T-cell (primary cell): ENCODE results near the gene RALBP1. TPM values are rescaled to one million over a fixed set of nuclear protein-coding genes. Genes with fewer than 3 reads are reported as not detected.

Experiments
- ATAC-seq, 4 experiments: fragments of 200-7000 bp in 3 of 4; fragments of 150-1000 bp in 1 of 4; cut with Tn5 transposase; replicated peaks in 1 of 4; 1 replicate in 3 of 4; 2 replicates in 1 of 4; pipeline ENCODE4 v1.10.0; 2021; ENCODE audit warnings: moderate library complexity in 3 of 4, mild to moderate bottlenecking in 2 of 4, moderate number of reproducible peaks in 1 of 4
- CTCF ChIA-PET, 2 donors: fragments of 300-600 bp; sonication (Branson Sonifier 250); formaldehyde crosslinking; loops; one replicate each; lab custom pipeline; 2022; ENCODE audit warnings: antibody characterized with exemption in 2 of 2; lab: Charles Lee
- POLR2A ChIA-PET, 2 donors: fragments of 300-600 bp; sonication (Branson Sonifier 250); formaldehyde crosslinking; loops; one replicate each; lab custom pipeline; 2022; ENCODE audit warnings: antibody characterized with exemption in 2 of 2; lab: Charles Lee
- DNase-seq, 35 experiments: peaks; one replicate each; pipeline versions ENCODE4 v3.0.0 to v3.0.0-alpha.2; 2013 to 2023
- H3K27ac ChIP-seq: one replicate; pipeline ENCODE4 v1.5.1; 2013; ENCODE audit warnings: low read length
- H3K27me3 ChIP-seq, 2 experiments: replicated peaks in 1 of 2; 1 replicate in 1 of 2; 2 replicates in 1 of 2; pipeline versions ENCODE4 v1.6.1 to v1.7.0; 2013; ENCODE audit warnings: low read length in 1 of 2, mixed read lengths in 1 of 2; ENCODE audit not compliant: control insufficient read depth in 2 of 2, insufficient read depth in 2 of 2; ENCODE audit errors: extremely low read depth in 1 of 2
- H3K36me3 ChIP-seq, 2 donors: 1 replicate in 1 of 2; 2 replicates in 1 of 2; pipeline versions ENCODE4 v1.6.1 to v1.7.0; 2013; ENCODE audit warnings: low read length in 1 of 2; ENCODE audit not compliant: control insufficient read depth in 2 of 2, insufficient read depth in 1 of 2; ENCODE audit errors: extremely low read depth in 1 of 2
- H3K4me1 ChIP-seq, 2 experiments: 1 replicate in 1 of 2; 2 replicates in 1 of 2; pipeline versions ENCODE4 v1.6.1 to v1.7.0; 2013; ENCODE audit warnings: low read length in 2 of 2, mixed read lengths in 1 of 2; ENCODE audit not compliant: insufficient read depth in 2 of 2, control insufficient read depth in 1 of 2; ENCODE audit errors: extremely low read depth in 1 of 2
- H3K4me3 ChIP-seq, 2 donors: 1 replicate in 1 of 2; 2 replicates in 1 of 2; pipeline versions ENCODE4 v1.5.1 to v1.7.0; 2013; ENCODE audit warnings: mild to moderate bottlenecking in 2 of 2, low read length in 1 of 2, moderate library complexity in 1 of 2; ENCODE audit not compliant: control insufficient read depth in 1 of 2; ENCODE audit errors: extremely low read depth in 1 of 2
- H3K9me3 ChIP-seq: 2 replicates; pipeline ENCODE4 v1.7.0; 2013
- H3K27ac Mint-ChIP-seq, 2 donors: one replicate each; pipeline ENCODE4 v1.8.0; 2020 to 2021; ENCODE audit warnings: mild to moderate bottlenecking in 2 of 2, mixed read lengths in 2 of 2
- H3K27me3 Mint-ChIP-seq, 2 donors: one replicate each; pipeline ENCODE4 v1.8.0; 2021 to 2022; ENCODE audit warnings: mixed read lengths in 2 of 2
- H3K36me3 Mint-ChIP-seq: one replicate; pipeline ENCODE4 v1.8.0; 2021; ENCODE audit warnings: mixed read lengths
- H3K4me1 Mint-ChIP-seq, 3 donors: one replicate each; pipeline ENCODE4 v1.8.0; 2020 to 2022; ENCODE audit warnings: mixed read lengths in 3 of 3, mild to moderate bottlenecking in 1 of 3
- H3K4me3 Mint-ChIP-seq, 3 donors: one replicate each; pipeline ENCODE4 v1.8.0; 2020 to 2022; ENCODE audit warnings: mild to moderate bottlenecking in 3 of 3, mixed read lengths in 3 of 3, moderate library complexity in 3 of 3
- H3K9me3 Mint-ChIP-seq, 3 donors: one replicate each; pipeline ENCODE4 v1.8.0; 2020 to 2022; ENCODE audit warnings: mixed read lengths in 3 of 3
- WGBS: methylation state at CpG from one replicate; pipeline ENCODE4 v1.1.5; 2013; ENCODE audit warnings: missing lambda C conversion rate; ENCODE audit not compliant: insufficient coverage; 5-methylcytosine and 5-hydroxymethylcytosine counted together
- total RNA-seq, 35 experiments: library from RNA in 6 of 35; stranded (reverse) in 6 of 35; fragments of 120-200 nt in 1 of 35; gene quantifications; one replicate each; pipeline versions ENCODE4 v1.2.1 to v1.2.4 and lab custom pipeline; 2013 to 2026

The RALBP1 gene
- total RNA-seq, 5 donors from 2014 or later (not counting 1 experiment from before 2014, with no cell fraction given), result 21.6 to 42.7 (median 41.5) TPM

GRCh38 chr18:9466846-9467245, 8.5 kb upstream of the RALBP1 start:
- Mint-ChIP-seq H3K27me3 (peaks cover 0 to 3% of the 10 kb centered on the region in 2 donors), H3K4me1 (no peaks in the 10 kb centered on the region), H3K27ac (no peak overlapping the region), H3K4me3 (no peak overlapping the region), H3K36me3 (no peaks in the 10 kb centered on the region), H3K9me3 (peaks cover 11 to 24% (median 14%) of the 10 kb centered on the region in 3 donors)
- POLR2A ChIA-PET, result no interaction called here
- DNase-seq, result no peak
- WGBS, result no CpG with 5 or more reads among the region's 1 CpG
- Histone ChIP-seq H3K27me3 (no peaks in the 10 kb centered on the region), H3K36me3 (no peaks in the 10 kb centered on the region), H3K9me3 (peaks cover 2% of the 10 kb centered on the region), H3K4me1 (no peaks in the 10 kb centered on the region), H3K27ac (no peak overlapping the region), H3K4me3 (no peak overlapping the region)
- CTCF ChIA-PET, result no interaction called here
- ATAC-seq, result no peak

- 20% methylated on average over 1 of the region's 3 CpGs for WGBS
Observed at GRCh38 chr18:9468998-9469397, 6.3 kb upstream of the RALBP1 start.

GRCh38 chr18:9469685-9470084, 5.6 kb upstream of the RALBP1 start:
- no peak overlapping the region for H3K4me3 ChIP-seq
- H3K27ac Mint-ChIP-seq, result no peak overlapping the region
- no peak for DNase-seq
- H3K36me3 ChIP-seq, result no peaks in the 10 kb centered on the region
- POLR2A ChIA-PET, result no interaction called here
- peaks cover 2% of the 10 kb centered on the region for H3K9me3 ChIP-seq
- peaks cover 4 to 7% of the 10 kb centered on the region in 2 experiments for H3K4me1 ChIP-seq
- peaks cover 0 to 3% (median 2%) of the 10 kb centered on the region in 3 donors for H3K4me1 Mint-ChIP-seq
- no peaks in the 10 kb centered on the region for H3K36me3 Mint-ChIP-seq
- CTCF ChIA-PET, result no interaction called here
- H3K4me3 Mint-ChIP-seq, result no peak overlapping the region
- H3K27ac ChIP-seq, result no peak overlapping the region
- H3K27me3 Mint-ChIP-seq, result peaks cover 7 to 12% of the 10 kb centered on the region in 2 donors
- peaks cover 0 to 9% of the 10 kb centered on the region in 2 experiments for H3K27me3 ChIP-seq
- peaks cover 11 to 24% (median 14%) of the 10 kb centered on the region in 3 donors for H3K9me3 Mint-ChIP-seq
- no peak for ATAC-seq

More at GRCh38 chr18:9468998-9469397, 6.3 kb upstream of the RALBP1 start:
- no peak overlapping the region for H3K27ac ChIP-seq
- no peak for DNase-seq
- CTCF ChIA-PET, result no interaction called here
- Mint-ChIP-seq H3K27ac (no peak overlapping the region), H3K4me3 (no peak overlapping the region), H3K36me3 (no peaks in the 10 kb centered on the region), H3K4me1 (no peaks in the 10 kb centered on the region), H3K9me3 (peaks cover 11 to 24% (median 14%) of the 10 kb centered on the region in 3 donors), H3K27me3 (peaks cover 7 to 12% of the 10 kb centered on the region in 2 donors)
- peaks cover 0 to under 1% of the 10 kb centered on the region in 2 experiments for H3K4me1 ChIP-seq
- ATAC-seq, result no peak
- H3K4me3 ChIP-seq, result no peak overlapping the region
- H3K36me3 ChIP-seq, result no peaks in the 10 kb centered on the region
- POLR2A ChIA-PET, result no interaction called here
- peaks cover 0 to 4% of the 10 kb centered on the region in 2 experiments for H3K27me3 ChIP-seq
- H3K9me3 ChIP-seq, result peaks cover 2% of the 10 kb centered on the region

- peak overlapping the region; percentile 68 to 88 for H3K4me3 ChIP-seq
- H3K9me3 ChIP-seq, result no peaks in the 10 kb centered on the region
- CTCF ChIA-PET, result interaction anchor here in 1 of 2 donors (1.1 kb wide), 1 partner anchor 12 kb away, joined by 3 read pairs; no protein-coding TSS in a partner anchor
- POLR2A ChIA-PET, result no interaction called here
- H3K4me1 Mint-ChIP-seq, result peaks cover 19 to 23% (median 21%) of the 10 kb centered on the region in 3 donors
- DNase-seq (no peak), ATAC-seq (no peak)
- WGBS, result 35% methylated on average over 26 of the region's 37 CpGs
- H3K4me3 Mint-ChIP-seq, result peak overlapping the region; percentile 96 to 98 (median 97)
- H3K9me3 Mint-ChIP-seq, result peaks cover 0 to 7% (median 3%) of the 10 kb centered on the region in 3 donors
- H3K27ac Mint-ChIP-seq, result peak overlapping the region; percentile 91 to 93
- peaks cover 9 to 21% of the 10 kb centered on the region in 2 experiments for H3K4me1 ChIP-seq
- H3K36me3 Mint-ChIP-seq, result peaks cover 10% of the 10 kb centered on the region
- peaks cover 0 to 9% of the 10 kb centered on the region in 2 experiments for H3K27me3 ChIP-seq
- peaks cover 7 to 12% of the 10 kb centered on the region in 2 donors for H3K27me3 Mint-ChIP-seq
- H3K27ac ChIP-seq, result peak overlapping the region; percentile 48
- H3K36me3 ChIP-seq, result peaks cover 0 to 2% of the 10 kb centered on the region in 2 donors
Observed at GRCh38 chr18:9474108-9474982, 968 bp upstream of the RALBP1 start.

- H3K4me1 Mint-ChIP-seq, result peaks cover 29 to 32% (median 30%) of the 10 kb centered on the region in 3 donors
- no peaks in the 10 kb centered on the region for H3K9me3 ChIP-seq
- H3K27me3 Mint-ChIP-seq, result peaks cover 7 to 12% of the 10 kb centered on the region in 2 donors
- peaks cover 0 to 9% of the 10 kb centered on the region in 2 experiments for H3K27me3 ChIP-seq
- H3K9me3 Mint-ChIP-seq, result no peaks in the 10 kb centered on the region
- ChIA-PET CTCF (interaction anchor here (0.6 kb wide), 2 partner anchors 334 to 872 kb away, joined by 3 to 4 read pairs; no protein-coding TSS in a partner anchor), POLR2A (no interaction called here)
- H3K4me1 ChIP-seq, result peaks cover 9 to 21% of the 10 kb centered on the region in 2 experiments
- peak overlapping the region; percentile 71 for H3K27ac ChIP-seq
- H3K27ac Mint-ChIP-seq, result peak overlapping the region; percentile 77 to 91
- peak; percentile 24 to 40 (median 33) for ATAC-seq
- peaks cover 0 to 2% of the 10 kb centered on the region in 2 donors for H3K36me3 ChIP-seq
- peak overlapping the region; percentile 96 to 98 (median 97) for H3K4me3 Mint-ChIP-seq
- H3K36me3 Mint-ChIP-seq, result peaks cover 16% of the 10 kb centered on the region
- peak overlapping the region; percentile 68 to 88 for H3K4me3 ChIP-seq
- peak in 31 of 35 experiments; percentile 12 to 66 (median 37) for DNase-seq
- under 1% methylated on average over 47 of the region's 59 CpGs for WGBS
Observed at GRCh38 chr18:9475643-9476591, 604 bp downstream of the RALBP1 start.
